Suprapubic skin (tissue), 4 donors: ENCODE data around the gene NT5DC3. TPM values are rescaled to one million over a fixed set of nuclear protein-coding genes. Genes with fewer than 3 reads are reported as not detected.

Experiments used
- DNase-seq, 2 donors: peaks; one replicate each; pipeline ENCODE4 v3.0.0-alpha.2; 2019; ENCODE audit warnings: low spot score in 2 of 2
- H3K27ac ChIP-seq: fragments of 200-600 bp; sonication (generic); one replicate; pipeline ENCODE4 v1.5.1; 2019
- H3K27me3 ChIP-seq: fragments of 200-600 bp; sonication (generic); one replicate; pipeline ENCODE4 v1.5.1; 2019
- H3K36me3 ChIP-seq: fragments of 200-600 bp; sonication (generic); one replicate; pipeline ENCODE4 v1.5.1; 2019
- H3K4me1 ChIP-seq: fragments of 200-600 bp; sonication (generic); one replicate; pipeline ENCODE4 v1.5.1; 2019
- H3K4me3 ChIP-seq: fragments of 200-600 bp; sonication (generic); one replicate; pipeline ENCODE4 v1.5.1; 2019; ENCODE audit warnings: mild to moderate bottlenecking
- H3K9me3 ChIP-seq: fragments of 200-600 bp; sonication (generic); one replicate; pipeline ENCODE4 v1.5.1; 2019
- EP300 ChIP-seq: sonication (generic); formaldehyde crosslinking; IDR thresholded peaks from one replicate; pipeline ENCODE4 v1.6.1; 2017; ENCODE audit warnings: antibody characterized with exemption
- POLR2A ChIP-seq, 2 donors: fragments of 450-650 bp; IDR thresholded peaks; one replicate each; pipeline ENCODE4 v1.6.1; 2017; ENCODE audit warnings: antibody characterized with exemption in 2 of 2, mild to moderate bottlenecking in 2 of 2, moderate library complexity in 2 of 2
- POLR2AphosphoS5 ChIP-seq, 3 donors: sonication (generic); formaldehyde crosslinking; IDR thresholded peaks; one replicate each; pipeline ENCODE4 v1.6.1; 2017; ENCODE audit warnings: antibody characterized with exemption in 3 of 3
- WGBS: methylation state at CpG from one replicate; pipeline ENCODE4 v1.1.5; 2018; 5-methylcytosine and 5-hydroxymethylcytosine counted together
- total RNA-seq, 4 donors: library from RNA; depleted of rRNA; stranded (reverse); fragments of >200 nt; gene quantifications; one replicate each; pipeline ENCODE4 v1.1.0, GENCODE V29; 2016
- TF ChIP-seq, protein P1 (sequence below), 2 donors: fragments of 200-600 bp in 1 of 2; fragments of 450-650 bp in 1 of 2; sonication (generic) in 1 of 2; IDR thresholded peaks; one replicate each; pipeline ENCODE4 v1.5.1; 2016 to 2019; ENCODE audit warnings: antibody characterized with exemption in 2 of 2, mild to moderate bottlenecking in 1 of 2, moderate library complexity in 1 of 2

The NT5DC3 gene
- total RNA-seq, 4 donors from 2014 or later = 4.2 to 6.5 (median 5.0) TPM

DNA sequence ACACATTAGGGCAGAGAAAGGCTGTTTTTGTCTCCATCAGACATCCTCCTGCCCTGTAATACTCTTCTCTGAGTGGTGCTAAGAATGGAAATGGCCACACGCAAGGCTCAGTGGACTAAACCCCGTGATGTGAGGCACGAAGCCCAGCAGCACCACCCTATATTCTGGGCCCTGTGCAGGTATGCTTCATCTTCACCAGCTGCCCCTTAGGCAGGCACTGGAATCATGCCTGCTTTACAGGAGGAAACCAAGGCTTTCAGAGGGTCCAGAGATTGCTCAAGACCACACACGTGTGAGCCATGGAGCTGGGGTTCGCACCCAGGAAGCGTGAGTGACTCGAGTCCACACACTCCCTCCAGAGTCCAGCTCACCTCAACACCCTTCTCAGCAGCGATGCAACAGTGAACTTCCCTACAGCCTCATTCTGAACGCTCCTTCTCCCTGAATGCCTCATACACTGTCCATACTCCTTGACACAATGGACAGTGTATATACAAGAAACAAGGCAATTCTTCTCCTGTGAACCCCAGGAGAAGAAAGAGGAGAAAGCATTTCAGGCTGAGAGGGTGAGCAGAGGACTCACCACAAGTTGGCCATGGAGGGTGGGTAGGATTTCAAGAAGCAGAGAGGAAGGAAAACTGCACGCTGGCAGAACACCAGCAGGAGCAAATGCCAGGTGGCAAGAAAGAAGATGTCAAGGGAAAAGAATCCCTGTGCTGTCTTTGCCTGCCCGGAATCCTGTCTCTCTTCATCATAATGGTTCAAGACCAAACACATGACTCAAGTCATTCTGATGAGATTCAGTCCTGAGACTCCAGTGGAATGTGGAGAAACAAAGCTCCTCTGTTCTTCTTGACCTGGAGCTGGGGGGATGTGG lies 39.1 kb downstream of the NT5DC3 start:
- no peak for TF ChIP-seq POLR2A (IDR thresholded peaks at IDR 0.05)
- TF ChIP-seq POLR2AphosphoS5 (IDR thresholded peaks at IDR 0.05) = no peak
- TF ChIP-seq EP300 = no peak
- TF ChIP-seq, protein P1, sequence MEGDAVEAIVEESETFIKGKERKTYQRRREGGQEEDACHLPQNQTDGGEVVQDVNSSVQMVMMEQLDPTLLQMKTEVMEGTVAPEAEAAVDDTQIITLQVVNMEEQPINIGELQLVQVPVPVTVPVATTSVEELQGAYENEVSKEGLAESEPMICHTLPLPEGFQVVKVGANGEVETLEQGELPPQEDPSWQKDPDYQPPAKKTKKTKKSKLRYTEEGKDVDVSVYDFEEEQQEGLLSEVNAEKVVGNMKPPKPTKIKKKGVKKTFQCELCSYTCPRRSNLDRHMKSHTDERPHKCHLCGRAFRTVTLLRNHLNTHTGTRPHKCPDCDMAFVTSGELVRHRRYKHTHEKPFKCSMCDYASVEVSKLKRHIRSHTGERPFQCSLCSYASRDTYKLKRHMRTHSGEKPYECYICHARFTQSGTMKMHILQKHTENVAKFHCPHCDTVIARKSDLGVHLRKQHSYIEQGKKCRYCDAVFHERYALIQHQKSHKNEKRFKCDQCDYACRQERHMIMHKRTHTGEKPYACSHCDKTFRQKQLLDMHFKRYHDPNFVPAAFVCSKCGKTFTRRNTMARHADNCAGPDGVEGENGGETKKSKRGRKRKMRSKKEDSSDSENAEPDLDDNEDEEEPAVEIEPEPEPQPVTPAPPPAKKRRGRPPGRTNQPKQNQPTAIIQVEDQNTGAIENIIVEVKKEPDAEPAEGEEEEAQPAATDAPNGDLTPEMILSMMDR (IDR thresholded peaks at IDR 0.05) = no peak
- DNase-seq = no peak
- WGBS = 70% methylated on average over 6 of the region's 11 CpGs
- H3K27ac ChIP-seq = no peak overlapping the region
- no peaks in the 10 kb centered on the region for H3K9me3 ChIP-seq
- peaks cover 28% of the 10 kb centered on the region for H3K4me1 ChIP-seq
- H3K36me3 ChIP-seq = no peaks in the 10 kb centered on the region
- H3K27me3 ChIP-seq = no peaks in the 10 kb centered on the region
- H3K4me3 ChIP-seq = no peak overlapping the region

DNA sequence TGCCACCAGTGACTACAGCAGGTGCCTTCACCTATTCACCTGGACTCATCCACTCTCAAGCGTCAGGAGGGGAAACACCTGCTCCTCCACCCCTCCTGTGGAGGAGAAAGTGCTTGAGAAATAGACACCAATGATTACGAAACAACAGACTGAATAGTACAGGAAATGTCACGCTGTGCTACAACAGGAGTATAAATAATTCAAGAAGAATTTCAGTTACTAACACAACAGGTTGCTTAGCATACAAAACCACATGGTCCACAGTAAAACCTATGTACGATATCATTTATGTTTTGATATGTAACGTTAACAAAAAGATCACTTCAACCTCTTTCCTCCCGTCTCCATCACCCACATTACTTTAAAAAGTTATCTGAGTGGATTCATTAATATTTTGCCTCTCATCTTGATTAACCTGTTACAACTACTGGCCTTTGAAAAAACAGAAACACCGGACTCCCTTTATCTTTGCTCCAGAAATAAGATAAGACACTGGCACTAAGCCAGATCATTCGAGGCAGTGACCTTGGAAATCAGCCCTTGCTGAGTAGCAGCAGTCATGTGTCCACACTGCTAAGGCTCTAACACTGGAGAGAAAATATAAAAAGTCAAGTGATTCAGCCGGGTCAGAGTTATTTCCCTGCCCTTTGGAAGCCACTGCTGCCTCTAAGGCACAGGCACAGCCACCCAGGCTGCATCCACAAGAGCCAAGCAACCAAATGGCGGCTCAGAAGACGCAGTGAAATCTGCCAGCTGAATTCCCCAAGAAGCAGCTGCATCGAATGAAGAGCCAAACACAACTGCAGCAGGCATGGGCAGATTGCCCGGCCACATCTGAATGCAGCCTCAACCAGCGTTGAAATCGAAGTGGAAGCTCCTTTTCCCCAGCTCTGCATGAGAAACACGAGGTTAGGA lies 40.9 kb downstream of the NT5DC3 start:
- TF ChIP-seq EP300 = no peak
- TF ChIP-seq, protein P1 (IDR thresholded peaks at IDR 0.05) = no peak
- TF ChIP-seq POLR2A (IDR thresholded peaks at IDR 0.05) = no peak
- no peak for TF ChIP-seq POLR2AphosphoS5 (IDR thresholded peaks at IDR 0.05)
- Histone ChIP-seq H3K27me3 (no peaks in the 10 kb centered on the region), H3K36me3 (peaks cover 4% of the 10 kb centered on the region), H3K9me3 (no peaks in the 10 kb centered on the region), H3K27ac (peak overlapping the region; percentile 22), H3K4me3 (peak overlapping the region; percentile 3), H3K4me1 (peaks cover 28% of the 10 kb centered on the region)
- WGBS = 21% methylated on average over 16 of the region's 16 CpGs
- DNase-seq = no peak

DNA sequence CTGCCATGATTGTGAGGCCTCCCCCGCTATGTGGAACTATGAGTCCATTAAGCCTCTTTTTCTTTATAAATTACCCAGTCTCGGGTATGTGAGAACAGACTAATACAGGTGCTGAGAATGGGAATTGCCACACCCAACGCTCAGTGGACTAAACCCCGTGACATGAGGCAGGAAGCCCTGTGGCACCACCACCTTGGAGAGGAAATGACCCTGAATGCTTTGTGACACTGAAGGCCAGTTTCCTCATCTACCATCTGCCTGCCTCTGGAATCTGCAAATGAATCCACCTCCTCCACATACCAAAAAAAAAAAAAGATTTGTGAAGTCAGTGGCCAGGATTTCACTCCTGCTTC lies 41.6 kb downstream of the NT5DC3 start:
- H3K4me1 ChIP-seq = peaks cover 28% of the 10 kb centered on the region
- 82% methylated on average over 4 of the region's 4 CpGs for WGBS
- H3K9me3 ChIP-seq = no peaks in the 10 kb centered on the region
- no peak overlapping the region for H3K27ac ChIP-seq
- no peak overlapping the region for H3K4me3 ChIP-seq
- no peaks in the 10 kb centered on the region for H3K27me3 ChIP-seq
- H3K36me3 ChIP-seq = peaks cover 4% of the 10 kb centered on the region
- DNase-seq = no peak
- TF ChIP-seq EP300 (no peak), POLR2A (IDR thresholded peaks at IDR 0.05) (no peak), POLR2AphosphoS5 (IDR thresholded peaks at IDR 0.05) (no peak)
- TF ChIP-seq, protein P1 (IDR thresholded peaks at IDR 0.05) = no peak

DNA sequence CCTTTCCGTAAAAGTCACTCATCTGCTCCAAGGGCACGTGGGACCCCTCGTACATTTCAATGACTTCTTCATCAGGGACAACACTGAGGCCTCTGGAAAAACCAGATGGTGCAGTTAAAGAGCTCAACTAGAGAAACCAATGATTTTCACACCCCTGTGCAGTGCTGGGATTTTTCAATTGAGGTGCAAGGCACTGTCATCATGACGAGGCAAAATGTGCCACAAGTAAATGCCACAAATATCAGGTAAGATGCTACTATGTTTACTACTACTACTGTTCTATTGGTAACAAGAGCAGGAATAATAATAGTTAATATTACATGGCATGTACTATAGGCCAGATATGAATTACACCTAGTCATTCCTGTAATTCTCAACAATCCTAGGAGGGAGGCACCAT lies 42.4 kb downstream of the NT5DC3 start:
- TF ChIP-seq, protein P1 (IDR thresholded peaks at IDR 0.05) = no peak
- TF ChIP-seq POLR2A (IDR thresholded peaks at IDR 0.05) (no peak), POLR2AphosphoS5 (IDR thresholded peaks at IDR 0.05) (no peak), EP300 (no peak)
- Histone ChIP-seq H3K4me1 (peaks cover 28% of the 10 kb centered on the region), H3K9me3 (no peaks in the 10 kb centered on the region), H3K36me3 (peaks cover 6% of the 10 kb centered on the region), H3K27ac (no peak overlapping the region), H3K4me3 (no peak overlapping the region), H3K27me3 (no peaks in the 10 kb centered on the region)
- DNase-seq = no peak
- 98% methylated on average over 4 of the region's 4 CpGs for WGBS
